GM10266 (cell line): ENCODE results near the gene ABCB8.

Experiments
- DNase-seq: peaks from one replicate; pipeline ENCODE4 v3.0.0; 2012; ENCODE audit errors: extremely low spot score
- CTCF ChIP-seq: IDR thresholded peaks from 2 replicates; pipeline ENCODE4 v1.5.1; 2012; ENCODE audit warnings: mild to moderate bottlenecking, low read depth; ENCODE audit not compliant: control insufficient read depth, insufficient read depth; ENCODE audit errors: missing control alignments

Gene ABCB8

GRCh38 chr7:151095828-151096475 is 67.7 kb downstream of the ABCB8 start:
- no peak for TF ChIP-seq CTCF
- DNase-seq: no peak
